Glutamatergic neuron (in vitro differentiated cells): Measurements from ENCODE around the gene EMCN. TPM values are rescaled to one million over a fixed set of nuclear protein-coding genes. Genes with fewer than 3 reads are reported as not detected.

Experiments used
- DNase-seq: peaks from one replicate; pipeline ENCODE4 v3.0.0; 2022
- H3K27ac Mint-ChIP-seq: one replicate; pipeline ENCODE4 v1.8.0; 2020; ENCODE audit warnings: mild to moderate bottlenecking, mixed read lengths, inconsistent platforms; ENCODE audit not compliant: unreplicated experiment
- H3K27me3 Mint-ChIP-seq: one replicate; pipeline ENCODE4 v1.8.0; 2020; ENCODE audit warnings: mild to moderate bottlenecking, moderate library complexity, mixed read lengths, inconsistent platforms; ENCODE audit not compliant: unreplicated experiment
- H3K36me3 Mint-ChIP-seq: one replicate; pipeline ENCODE4 v1.8.0; 2020; ENCODE audit warnings: mild to moderate bottlenecking, mixed read lengths, inconsistent platforms; ENCODE audit not compliant: unreplicated experiment
- H3K4me1 Mint-ChIP-seq: one replicate; pipeline ENCODE4 v1.8.0; 2020; ENCODE audit warnings: mild to moderate bottlenecking, low read depth, mixed read lengths, inconsistent platforms; ENCODE audit not compliant: unreplicated experiment
- H3K4me3 Mint-ChIP-seq: one replicate; pipeline ENCODE4 v1.8.0; 2020; ENCODE audit warnings: mild to moderate bottlenecking, mixed read lengths, inconsistent platforms; ENCODE audit not compliant: unreplicated experiment
- H3K9me3 Mint-ChIP-seq: one replicate; pipeline ENCODE4 v1.8.0; 2020; ENCODE audit warnings: mild to moderate bottlenecking, moderate library complexity, mixed read lengths, inconsistent platforms; ENCODE audit not compliant: unreplicated experiment
- CTCF ChIP-seq: fragments of 200-600 bp; sonication (generic); IDR thresholded peaks from one replicate; pipeline ENCODE4 v1.5.0; 2021; ENCODE audit not compliant: partially characterized antibody, unreplicated experiment
- total RNA-seq: library from RNA; stranded (reverse); fragmentation: NEBNext Ultra II Directional; extraction: Animal tissue kit (Norgen Biotek cat#: 25700); gene quantifications from one replicate; pipeline ENCODE4 v1.2.1, GENCODE V29; 2021; ENCODE audit not compliant: unreplicated experiment

Gene EMCN
- total RNA-seq, 1 donor from 2014 or later: not detected

DNA sequence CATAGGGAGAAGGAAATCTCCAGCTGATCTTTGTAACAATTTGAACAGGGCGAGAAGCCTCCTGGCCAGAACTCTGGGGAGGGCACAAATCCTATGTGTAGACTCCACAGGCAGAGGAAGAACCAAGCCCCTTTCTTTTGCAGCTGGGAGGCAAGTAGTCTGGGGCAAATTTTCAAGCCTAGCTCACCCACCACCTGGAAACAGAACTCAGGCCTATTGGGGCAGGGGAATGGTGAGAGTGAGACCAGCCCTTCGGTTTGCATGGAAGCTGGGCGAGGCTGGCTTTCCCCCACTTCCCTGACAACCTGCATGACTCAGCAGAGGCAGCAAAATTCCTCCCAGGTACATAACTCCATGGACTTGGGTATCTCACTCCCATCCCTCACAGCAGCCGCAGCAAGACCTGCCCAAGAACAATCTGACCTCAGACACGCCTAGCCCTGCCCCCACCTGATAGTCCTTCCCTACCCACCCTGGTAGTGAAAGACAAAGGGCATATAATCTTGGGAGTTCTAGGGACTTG is 138.2 kb downstream of the EMCN start:
- Mint-ChIP-seq H3K27me3 (peaks cover 1% of the 10 kb centered on the region), H3K27ac (no peak overlapping the region), H3K4me3 (no peak overlapping the region), H3K4me1 (no peaks in the 10 kb centered on the region), H3K36me3 (no peaks in the 10 kb centered on the region), H3K9me3 (no peaks in the 10 kb centered on the region)
- DNase-seq: no peak
- no peak for TF ChIP-seq CTCF

DNA sequence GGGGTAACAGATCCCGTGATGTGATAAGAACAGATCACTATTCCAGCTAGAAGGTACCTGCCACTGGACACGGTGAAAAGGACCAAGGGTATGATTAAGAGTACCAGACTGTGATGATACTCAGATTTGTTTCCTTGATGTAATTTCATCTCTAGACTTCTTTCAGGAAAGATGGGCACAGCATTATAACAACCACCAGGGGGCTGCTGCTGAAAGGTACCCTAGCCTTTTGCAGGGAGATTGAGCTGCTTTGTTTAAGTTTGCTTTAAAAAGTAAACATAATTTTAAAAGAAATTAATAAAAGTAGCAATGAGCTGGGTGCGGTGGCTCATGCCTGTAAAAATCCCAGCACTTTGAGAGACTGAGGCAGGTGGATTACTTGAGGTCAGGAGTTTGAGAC is 145.4 kb downstream of the EMCN start:
- no peaks in the 10 kb centered on the region for H3K4me1 Mint-ChIP-seq
- DNase-seq: no peak
- no peak overlapping the region for H3K4me3 Mint-ChIP-seq
- no peaks in the 10 kb centered on the region for H3K27me3 Mint-ChIP-seq
- H3K27ac Mint-ChIP-seq: no peak overlapping the region
- H3K36me3 Mint-ChIP-seq: no peaks in the 10 kb centered on the region
- H3K9me3 Mint-ChIP-seq: no peaks in the 10 kb centered on the region
- peak; percentile 79 for TF ChIP-seq CTCF

- TF ChIP-seq CTCF: no peak
- H3K9me3 Mint-ChIP-seq: no peaks in the 10 kb centered on the region
- H3K27ac Mint-ChIP-seq: no peak overlapping the region
- no peaks in the 10 kb centered on the region for H3K4me1 Mint-ChIP-seq
- no peak overlapping the region for H3K4me3 Mint-ChIP-seq
- DNase-seq: no peak
- H3K27me3 Mint-ChIP-seq: no peaks in the 10 kb centered on the region
- H3K36me3 Mint-ChIP-seq: no peaks in the 10 kb centered on the region
Measured at GRCh38 chr4:100369871-100370270, 148.0 kb downstream of the EMCN start.

DNA sequence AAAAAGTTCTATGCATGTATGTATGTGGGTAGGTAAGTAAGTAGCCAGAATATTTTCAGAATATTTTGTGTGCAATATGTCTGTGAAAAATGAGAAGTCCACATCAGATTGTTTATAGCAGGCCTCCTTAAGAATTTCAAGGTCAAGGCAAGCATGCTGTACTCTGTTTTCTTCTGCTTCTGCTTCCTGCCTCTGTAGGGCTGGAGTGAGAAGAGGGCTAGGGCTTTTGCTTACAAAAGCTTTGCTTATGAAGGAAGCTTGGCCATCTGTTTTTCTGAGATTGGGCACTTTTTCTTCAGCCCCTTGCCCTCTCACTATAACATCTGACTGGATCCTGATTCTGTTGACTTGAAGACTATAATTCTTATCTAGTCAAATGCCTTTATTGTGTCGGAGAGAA is 150.4 kb downstream of the EMCN start:
- no peak for TF ChIP-seq CTCF
- H3K4me1 Mint-ChIP-seq: no peaks in the 10 kb centered on the region
- H3K9me3 Mint-ChIP-seq: no peaks in the 10 kb centered on the region
- no peaks in the 10 kb centered on the region for H3K36me3 Mint-ChIP-seq
- no peak for DNase-seq
- H3K4me3 Mint-ChIP-seq: no peak overlapping the region
- H3K27ac Mint-ChIP-seq: no peak overlapping the region
- H3K27me3 Mint-ChIP-seq: no peaks in the 10 kb centered on the region

DNA sequence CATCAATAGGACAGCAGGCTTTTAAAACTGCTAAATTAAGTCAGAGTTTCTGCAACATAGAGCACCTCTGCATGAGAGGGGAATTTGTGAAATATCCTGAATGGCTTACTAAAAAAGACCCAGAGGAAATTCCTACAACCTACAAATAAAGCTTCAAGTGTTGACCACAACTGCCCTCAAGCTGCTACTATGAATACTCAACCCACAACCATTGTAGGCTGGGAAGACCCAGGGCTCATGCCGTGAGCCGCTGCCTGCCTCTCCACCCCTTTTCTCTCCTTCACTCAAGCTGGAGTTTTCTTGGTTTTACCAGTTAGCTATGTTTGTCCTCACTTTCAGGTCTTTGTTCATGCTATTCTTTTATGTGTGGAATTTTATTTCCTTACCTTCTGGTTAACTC is 151.6 kb downstream of the EMCN start:
- Mint-ChIP-seq H3K27me3 (no peaks in the 10 kb centered on the region), H3K36me3 (no peaks in the 10 kb centered on the region), H3K27ac (no peak overlapping the region), H3K9me3 (no peaks in the 10 kb centered on the region), H3K4me1 (no peaks in the 10 kb centered on the region), H3K4me3 (no peak overlapping the region)
- TF ChIP-seq CTCF: no peak
- DNase-seq: no peak
